ENCODE measurements around the gene CHSY1.

The CHSY1 gene

DNA sequence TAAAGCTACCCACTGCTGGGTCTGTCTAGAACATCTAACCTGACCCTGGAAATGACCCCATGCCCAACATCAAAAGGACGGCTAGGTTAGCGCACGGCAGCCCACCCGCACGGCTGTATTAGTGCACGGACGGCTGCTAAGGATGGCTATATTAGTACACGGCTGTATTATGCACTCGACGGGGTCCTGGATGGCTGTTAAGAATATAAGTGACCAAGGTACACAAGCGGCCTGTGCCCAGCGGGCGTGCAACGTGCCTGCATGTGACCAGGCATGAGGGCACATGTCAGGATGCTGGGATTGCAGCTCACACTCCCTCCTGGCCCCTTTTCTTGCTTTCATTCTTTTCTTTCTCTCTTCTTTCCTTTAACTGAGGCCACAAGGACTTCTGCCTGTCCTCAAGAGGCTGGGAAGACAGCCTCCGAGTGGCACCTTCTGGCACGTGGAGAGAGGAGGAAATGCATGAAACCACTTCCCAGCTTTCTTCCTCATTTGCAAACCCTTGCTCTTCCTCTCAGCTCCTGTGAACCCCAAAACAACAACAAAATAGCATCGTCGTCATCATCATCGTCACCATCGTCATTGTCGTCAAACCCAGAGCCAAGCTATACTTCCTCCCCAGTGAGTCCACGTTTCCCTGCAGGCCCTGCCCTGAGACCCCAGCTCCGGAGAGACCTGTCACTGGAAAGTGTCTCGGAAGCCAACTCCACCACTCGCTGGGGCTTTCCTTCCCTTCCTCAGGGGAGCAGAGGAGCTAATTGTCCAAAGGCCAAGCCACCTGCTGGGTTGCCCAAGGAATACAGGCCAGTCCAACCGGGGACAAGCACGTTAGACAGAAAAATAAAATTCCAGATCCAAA, 101.8 kb downstream of the CHSY1 start:
- no peak for DNase-seq

DNA sequence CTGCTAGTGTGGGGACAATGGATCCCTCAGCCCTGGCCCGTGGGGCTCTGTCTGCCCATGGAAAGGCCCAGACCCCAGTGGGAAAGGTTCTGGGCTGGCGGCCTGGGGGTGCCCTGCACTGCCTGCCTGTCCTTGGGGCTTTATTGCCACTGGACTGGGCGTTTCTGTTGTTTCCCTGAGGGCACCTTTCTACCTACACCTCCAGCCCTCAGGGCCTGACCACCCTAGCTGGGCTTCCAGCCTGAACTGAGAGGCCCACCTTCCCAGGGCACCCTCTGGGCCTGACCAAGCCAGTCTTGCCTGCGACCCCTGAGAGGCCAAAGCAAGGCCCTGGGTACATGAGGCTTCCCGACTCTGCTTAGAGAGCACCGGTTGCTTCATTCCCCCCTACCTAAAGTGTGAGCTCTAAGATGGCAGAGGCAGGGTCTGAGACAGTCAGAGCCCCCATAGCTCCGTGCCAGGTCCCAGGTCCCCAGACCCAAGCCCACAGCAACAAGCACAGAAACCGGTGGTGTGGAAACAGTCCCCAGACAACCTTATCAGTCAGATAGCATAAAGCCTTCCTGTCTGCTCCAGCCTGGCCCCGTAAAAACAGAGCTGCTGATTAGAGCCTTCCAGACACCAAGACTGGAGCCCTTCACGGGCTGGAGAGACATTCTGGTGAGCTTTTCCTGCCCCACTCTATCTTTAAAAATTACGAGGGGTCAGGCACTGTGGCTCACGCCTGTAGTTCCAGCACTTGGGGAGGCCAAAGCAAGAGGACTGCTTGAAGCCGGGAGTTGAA, 102.8 kb downstream of the CHSY1 start:
- DNase-seq, result no peak

DNA sequence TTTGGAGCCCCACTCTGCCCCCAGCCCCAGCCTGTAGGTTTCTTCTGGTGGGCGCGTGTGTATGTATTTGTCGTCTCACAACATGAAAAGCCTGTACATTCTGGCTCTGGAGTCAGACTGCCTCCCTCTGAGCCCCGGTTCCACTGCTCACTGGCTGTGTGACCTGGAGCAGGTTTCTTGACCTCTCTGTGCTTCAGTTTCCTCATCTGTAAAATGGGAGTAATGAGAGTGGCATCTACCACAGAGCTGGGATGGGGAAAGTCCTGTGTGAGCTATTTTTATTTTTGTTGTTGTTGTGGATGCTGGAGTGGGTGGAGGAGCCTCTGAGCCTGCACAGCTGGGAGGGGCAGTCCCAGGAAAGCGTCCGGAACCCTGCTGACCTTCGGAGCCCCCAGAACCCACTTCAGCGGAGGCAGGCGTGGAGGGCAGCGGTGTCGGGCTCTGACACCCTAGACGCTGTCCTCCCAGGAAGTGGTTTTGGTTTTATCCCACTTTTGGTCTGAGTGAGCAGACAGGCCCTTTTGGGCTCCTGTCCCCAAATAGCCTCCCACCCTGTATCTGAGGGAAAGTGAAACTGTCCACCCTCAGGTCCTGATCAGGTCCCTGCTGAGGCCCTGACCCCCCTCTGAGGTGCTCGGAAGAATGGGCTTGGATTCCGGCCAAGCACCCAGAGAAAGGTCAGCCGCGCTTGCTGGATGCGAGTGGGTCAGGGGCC, 103.5 kb downstream of the CHSY1 start:
- DNase-seq, result no peak

DNA sequence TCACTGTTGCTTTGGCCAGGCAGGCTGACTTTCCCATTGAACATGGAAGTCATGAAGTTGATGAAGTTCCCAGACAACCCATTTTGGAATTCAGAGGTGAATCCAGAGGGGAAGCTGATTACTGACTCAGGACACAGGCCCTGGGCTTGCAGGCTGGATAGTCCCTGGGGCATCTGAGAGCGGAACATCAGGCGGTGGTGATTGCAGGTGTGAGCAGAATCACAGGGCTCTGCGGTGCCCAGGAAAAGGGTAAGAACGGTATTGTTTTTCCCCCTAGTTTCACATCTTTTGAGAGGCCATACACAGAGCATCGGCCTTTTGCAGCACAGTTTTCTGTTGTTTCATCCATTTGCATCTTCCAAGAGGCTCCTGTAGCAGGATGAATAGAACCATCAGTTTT, 104.7 kb downstream of the CHSY1 start:
- DNase-seq, result no peak

DNA sequence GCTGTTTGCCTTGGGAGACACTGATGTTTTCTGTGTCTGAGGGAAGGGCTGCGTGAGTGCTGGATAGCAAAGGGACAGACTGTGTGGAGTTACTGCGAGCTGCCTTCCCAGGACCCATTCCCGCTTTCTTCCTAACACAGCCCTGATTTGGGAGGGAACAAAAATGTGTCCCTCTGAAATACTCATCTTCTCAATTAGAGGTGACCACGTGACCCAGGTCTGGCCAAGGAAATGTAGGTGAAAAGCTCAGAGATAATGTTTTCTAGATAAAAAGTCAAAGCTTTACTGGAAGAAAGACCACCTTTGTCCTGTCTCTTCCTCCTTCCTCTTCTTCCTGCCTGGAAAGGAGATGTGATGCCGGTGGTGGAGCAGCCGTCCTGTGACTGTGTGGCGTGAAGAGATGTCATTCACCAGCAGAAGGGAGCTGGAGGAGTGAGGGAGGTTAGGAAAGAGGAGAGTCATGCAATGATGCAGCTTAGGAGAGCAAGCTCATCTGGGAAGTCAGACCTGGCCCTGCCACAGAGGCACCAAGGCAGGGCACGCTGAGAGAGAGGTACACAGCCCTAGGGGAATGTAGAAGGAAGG, 105.6 kb downstream of the CHSY1 start:
- DNase-seq, result no peak

DNA sequence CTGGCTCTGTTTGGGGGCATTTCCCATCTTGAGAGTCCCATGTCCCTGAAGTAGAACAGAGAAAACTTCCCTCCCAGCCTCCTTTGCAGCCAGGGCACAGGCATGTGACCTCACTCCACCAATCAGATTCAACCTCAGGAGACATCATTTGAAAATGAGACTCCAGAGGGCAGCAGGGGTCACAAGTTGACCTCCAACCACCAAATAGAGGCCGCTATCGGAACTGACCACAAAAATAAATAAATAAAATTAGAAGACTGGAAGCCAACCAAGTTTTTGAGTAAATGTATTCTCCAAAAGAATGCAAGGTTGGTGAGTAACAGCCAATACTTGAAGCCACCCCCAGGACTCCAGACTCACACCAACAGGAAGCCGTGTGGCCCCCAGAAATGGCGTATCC, 106.5 kb downstream of the CHSY1 start:
- no peak for DNase-seq

DNA sequence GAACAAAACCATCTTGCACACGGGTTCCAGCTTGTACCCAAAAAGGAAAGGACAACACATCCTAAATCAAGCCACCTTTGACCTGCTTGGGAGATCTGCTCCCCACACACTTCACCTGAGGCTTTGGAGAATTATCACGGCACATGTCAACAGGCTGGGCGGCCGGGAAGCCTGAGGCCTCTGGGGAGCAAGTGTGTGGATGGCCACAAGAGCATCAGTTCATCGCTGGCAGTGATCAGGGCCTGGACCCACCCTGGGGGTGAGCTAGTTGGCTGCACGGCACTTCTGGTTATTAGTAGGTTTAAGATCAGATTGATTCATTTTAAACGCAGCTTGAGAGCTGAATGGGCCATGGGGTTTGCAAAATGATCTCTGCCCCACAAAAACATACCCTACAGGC, 108.5 kb downstream of the CHSY1 start:
- DNase-seq, result no peak

DNA sequence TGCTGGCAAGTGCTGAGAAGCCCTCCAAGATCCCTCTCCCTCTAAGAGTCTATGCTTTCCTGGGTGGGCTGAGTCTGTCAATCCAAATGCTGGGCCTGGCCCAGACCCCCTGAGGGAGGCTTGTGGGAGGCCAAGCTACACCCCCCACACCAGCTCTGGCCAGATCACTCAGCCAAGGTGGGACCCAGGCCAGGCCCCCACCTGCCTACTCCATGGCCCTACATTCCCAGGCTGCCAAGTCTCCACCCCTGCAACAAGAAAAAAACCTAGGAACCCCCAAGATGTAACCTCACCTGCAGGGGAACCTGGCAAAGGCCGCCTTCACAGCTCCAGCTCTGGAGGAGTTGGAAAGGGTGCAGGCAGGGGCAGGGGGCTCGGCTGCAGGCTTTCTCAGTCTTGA, 109.1 kb downstream of the CHSY1 start:
- DNase-seq, result no peak

DNA sequence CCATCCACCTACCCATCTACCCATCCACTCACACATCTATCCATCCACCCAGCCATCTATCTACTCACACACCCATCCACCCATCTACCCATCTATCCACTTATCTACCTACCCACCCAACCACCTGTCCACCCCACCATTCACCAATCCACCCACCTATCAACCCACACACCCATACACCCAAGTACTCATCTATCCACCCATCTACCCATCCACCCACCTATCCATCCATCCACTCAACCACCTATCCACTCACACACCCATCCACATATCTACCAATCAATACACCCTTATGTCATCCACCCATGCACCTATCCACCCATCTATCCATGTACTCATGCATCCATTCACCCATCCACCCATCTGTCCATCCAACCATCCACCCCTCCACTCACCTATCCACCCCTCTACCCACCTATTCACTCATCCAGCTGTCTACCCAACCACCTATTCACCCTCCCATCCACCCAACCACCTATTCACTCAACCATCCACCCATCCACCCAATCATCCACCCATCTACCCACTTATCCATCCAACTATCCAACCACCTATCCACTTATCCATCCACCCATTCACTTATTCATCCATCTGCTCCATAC, 109.8 kb downstream of the CHSY1 start:
- no peak for DNase-seq

DNA sequence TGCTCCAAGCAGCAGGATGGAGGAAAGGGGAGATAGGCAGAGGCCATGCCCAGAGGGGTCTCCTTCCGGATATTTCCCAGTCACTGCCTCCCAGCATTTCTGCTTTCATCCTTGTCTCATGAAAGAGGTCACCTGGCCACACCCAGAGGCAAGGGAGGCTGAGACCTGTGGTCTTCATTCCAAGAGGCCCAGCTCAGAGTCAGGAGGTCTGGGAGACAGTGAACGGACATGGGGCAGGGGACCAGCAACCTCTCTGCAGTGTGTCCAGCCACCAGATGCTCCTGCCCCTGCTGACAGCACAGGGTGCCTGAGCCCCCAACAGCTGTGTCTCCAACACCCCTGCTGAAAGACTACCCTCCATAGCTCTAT, 111.2 kb downstream of the CHSY1 start:
- DNase-seq, result no peak

DNA sequence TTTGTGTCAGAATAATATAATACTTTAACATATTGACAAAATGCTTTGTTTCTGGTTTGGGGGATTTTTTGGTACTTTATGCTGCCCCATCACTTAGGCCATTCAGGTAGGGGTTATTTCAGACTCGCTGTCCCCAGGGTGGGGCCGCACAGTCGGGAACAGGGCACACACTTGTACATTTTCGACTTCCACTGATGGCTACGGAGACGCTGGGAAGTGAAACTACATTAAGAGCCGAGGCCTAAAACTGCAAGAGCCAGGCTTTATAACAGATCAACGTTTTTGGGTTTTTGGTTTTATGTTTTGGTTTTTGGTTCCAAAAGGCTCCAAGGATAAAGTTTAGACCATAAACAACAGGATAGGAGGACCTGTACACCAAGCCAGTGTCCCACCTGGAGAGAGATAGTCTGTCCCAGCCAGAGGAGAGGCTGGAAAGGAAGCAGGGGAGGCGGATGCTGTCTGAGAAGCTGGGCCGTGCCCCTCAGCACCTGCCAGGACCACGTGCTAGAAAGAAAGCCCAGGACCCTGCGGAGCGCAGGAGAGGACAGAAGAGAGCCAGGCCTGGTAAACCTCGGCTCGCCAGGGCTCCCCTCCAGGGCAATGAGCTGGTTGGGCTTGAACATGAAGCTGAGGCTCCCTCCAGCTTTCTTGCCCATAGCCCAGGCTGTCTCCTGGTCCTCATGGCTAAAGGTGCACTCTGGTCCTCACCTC, 111.7 kb downstream of the CHSY1 start:
- no peak for DNase-seq

DNA sequence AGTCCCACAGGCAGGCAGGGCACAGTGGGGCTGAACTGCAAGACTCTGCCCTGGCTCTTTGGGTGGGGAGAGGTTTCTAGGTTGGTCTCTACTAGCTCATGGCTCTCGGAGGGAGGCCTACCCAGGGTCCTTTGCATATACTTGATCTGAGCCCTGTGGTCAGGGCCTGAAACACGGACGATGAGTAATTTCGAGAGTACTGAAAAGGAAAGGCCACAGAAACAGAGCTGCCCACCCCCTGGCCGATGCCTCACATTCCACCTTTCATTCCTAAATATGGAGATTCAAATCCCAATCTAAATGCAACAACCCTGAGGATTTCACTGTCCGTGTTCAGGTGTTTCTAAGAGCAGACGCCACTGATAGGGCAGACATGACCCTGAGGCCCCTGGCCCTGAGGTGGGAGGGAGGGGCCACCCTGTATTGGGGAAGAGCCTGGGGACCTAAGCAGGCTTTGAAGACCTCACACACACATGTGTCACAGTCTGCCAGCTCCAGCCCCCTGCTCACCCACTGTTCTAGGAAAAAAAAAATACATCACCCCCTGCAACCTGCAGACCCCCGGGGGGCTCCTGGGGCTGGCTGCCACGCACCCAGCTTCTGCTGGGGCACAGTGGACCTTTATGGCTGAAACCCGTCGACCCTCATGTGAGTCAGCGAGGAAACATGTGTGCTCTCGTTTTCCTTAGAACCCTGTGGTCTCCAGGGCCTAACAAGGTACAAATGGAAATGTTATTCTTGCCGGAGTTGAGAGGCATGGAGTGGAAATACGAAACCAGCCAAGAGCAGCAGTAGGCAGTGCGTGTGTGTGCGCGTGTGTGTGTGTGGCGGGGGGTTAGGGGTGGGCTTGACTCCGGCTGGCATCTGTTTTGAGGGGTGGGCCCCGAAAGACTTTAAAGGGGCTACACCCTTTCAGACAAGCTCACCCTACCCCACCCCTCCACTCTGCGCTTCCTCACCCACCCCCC, 112.7 kb downstream of the CHSY1 start:
- no peak for DNase-seq

DNA sequence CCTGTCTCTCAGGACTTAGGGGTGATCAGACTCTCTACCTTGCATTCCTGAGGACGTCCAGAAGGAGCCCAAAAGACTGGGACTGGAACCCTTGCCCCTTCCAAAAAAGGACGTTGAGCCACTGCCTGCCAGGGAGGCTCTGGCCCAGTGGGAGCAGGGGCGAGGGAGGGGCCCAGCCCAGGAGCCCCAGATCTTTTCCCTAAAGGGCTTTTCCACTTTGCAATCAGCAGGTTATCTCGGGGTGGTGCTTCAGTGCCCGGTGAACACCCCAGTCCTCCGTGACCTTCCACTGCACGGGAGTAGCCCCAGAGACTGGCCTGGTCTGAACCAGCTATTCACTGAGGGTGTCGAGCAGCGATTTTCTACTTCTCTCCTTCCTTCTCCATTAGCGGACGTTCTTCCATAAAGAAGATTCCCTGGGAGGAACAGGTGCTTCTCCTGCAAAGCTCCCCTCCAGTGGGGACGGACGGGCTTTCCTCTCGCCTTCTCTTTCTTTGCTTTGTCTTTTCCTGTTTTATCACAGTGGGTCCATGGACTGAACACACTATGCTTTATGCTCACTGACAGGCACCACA, 113.7 kb downstream of the CHSY1 start:
- DNase-seq, result no peak

DNA sequence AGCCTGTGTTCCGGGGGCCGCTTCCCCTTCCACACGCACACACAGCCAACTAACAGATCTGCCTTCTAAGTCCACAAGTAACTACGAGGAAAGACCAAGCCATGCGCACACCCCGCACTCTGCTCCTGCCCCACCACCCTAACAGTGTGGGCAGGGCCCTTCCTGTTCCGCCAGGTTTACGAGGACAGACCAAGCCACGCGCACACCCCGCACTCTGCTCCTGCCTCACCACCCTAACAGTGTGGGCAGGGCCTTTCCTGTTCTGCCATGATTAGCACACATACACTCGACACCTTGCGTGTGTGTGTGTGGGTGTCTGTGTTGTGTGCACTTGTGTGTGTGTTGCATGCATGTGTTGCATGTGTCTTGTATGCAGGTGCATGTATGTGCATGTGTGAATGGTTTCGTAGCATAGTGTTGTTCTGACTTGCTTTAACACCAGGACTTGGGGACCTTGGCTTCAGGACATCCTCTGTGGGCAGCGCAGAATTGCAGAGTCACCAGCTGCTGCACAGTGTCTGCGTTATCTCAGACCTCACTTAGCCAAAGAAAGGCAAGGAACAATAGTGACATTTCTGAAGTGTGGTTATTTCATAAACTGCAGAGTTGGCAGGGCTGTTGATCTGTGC, 114.4 kb downstream of the CHSY1 start:
- no peak for DNase-seq

DNA sequence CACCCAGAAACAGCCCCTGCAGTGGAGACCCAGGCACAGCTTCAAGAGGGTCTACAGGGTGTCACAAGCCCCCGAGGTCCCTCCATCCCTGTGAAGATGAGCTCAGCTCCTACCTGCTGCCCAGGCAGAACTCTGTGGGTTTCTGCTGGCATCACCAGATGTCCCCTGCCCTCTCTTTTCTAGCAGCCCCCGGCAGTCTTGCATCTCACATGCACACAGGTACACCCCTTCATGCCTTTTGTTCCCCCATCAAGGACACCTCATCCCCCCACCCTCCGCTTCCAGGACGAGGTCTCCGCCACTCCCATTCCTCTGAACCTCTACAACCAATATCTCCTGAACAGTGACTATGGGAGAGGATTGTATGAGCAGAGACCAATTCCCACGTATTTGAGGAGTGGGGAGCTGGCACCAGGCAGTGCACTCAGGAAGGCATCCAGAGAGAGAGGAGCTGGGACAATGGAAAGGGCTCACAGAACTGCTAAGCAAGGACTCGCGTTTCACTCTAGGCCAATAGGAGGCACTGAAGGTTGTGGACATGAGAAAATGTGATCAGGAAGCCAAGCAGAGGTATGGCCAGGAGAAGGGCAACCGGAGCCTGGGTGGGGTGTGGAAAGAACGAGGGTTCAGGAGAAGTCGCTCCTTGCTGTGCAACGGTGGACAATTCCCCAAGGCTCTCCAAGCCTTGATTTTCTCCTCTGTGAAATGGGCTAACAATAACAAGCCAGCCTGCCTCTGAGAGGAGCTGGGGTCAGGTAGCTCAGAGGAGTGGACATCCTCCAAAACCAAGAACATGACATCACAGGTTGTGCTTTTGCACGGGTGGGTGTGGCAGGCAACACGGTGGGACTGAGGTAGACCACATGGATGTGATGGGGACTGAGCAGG, 115.2 kb downstream of the CHSY1 start:
- DNase-seq, result no peak

DNA sequence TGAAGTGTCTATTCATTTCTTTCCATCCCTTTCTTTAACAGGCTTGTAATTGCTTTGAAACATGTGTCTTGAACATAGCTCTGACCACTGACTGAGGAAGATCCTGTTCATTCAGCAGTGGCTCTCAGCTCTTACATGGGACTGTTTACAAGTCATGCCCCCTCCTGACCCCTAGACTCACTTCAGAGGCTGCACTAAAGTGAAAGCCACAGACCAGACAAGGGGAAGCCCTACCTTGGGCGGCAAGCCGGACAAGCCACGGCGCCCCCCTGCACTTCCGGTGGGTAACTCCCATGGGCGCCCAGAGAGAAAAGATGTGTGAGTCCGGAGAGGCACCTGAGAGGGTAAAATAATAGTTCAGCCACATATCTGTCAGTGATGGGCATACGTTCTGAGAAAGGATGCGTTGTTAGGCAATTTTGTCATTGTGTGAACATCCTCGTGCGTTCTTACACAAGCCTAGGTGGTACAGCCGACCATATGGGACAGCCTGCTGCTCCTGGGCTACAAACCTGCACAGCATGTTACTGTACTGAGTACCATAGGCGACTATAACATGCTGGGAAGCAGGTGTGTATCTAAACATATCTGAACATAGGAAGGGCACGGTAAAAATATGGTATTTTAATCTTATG, 116.2 kb downstream of the CHSY1 start:
- DNase-seq, result no peak

DNA sequence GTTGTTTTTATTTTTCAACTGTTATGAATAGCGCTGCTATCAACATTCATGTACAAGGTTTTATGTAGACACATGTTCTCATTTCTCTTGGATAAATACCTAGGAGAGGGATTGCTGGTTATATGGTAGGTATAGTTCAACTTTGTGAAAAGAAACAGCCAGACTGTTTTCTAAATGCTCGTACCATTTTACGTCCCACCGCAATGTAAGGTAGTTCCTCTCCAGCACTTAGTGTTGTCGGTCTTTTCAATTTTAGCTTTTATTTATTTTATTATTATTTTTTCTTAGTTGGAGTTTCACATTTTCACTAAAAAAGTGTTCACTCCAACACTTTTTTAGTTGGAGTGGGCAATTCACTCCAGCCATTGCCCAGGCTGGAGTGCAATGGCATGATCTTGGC, 117.1 kb downstream of the CHSY1 start:
- DNase-seq, result no peak

DNA sequence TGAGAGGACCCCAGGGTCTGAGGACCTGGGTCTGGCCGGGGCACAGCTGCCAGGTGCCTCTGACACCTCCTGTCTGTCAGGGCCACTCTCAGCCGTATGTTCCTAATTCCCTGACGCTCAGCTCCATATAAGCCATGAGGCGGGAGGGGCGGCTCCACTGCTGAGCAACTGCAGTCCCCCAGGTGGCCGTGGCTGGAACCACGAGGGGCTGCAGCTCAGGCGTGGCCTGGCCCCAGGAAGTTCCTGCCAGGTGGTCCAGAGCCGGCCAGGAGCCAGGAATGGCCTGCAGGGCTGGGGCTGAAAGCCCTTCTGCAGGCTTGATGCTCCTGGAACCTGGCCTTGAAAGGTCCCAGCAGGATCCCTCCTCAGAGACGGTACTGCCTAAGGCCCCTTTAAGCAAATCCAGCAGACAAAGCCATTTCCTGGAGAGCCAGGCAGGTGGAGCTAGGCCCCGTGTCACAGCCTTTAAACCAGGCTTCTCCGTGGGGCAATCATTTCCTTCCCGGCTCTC, 118.0 kb downstream of the CHSY1 start:
- DNase-seq, result no peak

DNA sequence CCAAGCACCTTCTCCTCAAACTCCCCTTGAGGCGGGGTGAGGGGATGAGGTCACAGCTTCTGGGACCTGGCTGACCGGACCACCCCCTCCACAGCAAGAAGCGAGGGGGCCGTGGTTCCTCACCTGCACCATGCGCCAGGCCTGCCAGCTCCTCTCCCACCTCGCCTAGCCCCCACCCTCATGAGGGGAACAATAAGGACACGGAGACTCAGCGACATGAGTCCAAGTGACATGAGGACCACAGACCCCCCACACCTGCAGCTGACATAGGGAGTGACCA, 118.7 kb downstream of the CHSY1 start:
- no peak for DNase-seq
